Sigmoid colon (tissue), 4 donors: Measurements from ENCODE around the gene R3HCC1L.

Experiments used
- EP300 ChIP-seq, 4 donors: sonication (generic); formaldehyde crosslinking; IDR thresholded peaks; one replicate each; pipeline ENCODE4 v1.6.1; 2017; ENCODE audit warnings: antibody characterized with exemption in 4 of 4
- TF ChIP-seq, protein P1 (sequence below), 4 experiments: fragments of 450-650 bp in 3 of 4; fragments of 200-600 bp in 1 of 4; IDR thresholded peaks; one replicate each; pipeline ENCODE4 v1.5.1; 2016 to 2019; ENCODE audit warnings: antibody characterized with exemption in 4 of 4, mild to moderate bottlenecking in 3 of 4, moderate library complexity in 2 of 4

DNA sequence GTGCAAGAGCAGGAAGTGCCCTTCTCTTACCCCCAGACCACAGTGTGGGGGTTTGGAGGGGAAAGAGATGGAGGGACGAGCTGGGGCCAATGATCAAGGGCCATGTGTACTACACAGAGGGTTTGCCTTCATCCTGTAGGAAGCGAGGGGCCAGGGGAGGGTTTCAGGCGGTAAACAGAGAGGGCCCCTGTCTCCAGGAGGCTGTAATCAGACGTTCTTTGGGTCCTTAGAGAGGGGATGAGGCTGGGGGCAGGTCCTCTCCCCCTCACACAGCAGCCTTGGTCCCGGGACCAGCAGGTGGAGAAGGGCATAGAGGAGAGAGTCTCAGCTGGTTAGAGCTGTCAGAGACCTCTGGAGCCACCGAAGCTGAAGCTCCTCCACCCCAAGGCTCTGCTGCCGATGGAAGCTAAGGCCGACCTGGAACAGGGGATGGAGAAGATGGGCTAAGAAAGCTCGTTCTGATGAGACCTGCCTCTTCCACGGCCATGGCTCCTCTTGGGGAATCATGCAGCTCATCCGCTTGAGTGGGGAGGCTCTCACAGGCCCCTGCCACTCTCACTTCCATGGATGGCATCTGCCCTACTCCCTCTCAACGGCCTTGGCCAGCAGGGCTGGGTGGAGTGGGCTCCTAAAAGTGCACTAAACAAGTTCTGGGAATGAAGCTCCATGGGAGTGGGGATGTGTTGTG, 130.1 kb downstream of the R3HCC1L start:
- TF ChIP-seq EP300 (IDR thresholded peaks at IDR 0.05) = no peak
- TF ChIP-seq, protein P1, sequence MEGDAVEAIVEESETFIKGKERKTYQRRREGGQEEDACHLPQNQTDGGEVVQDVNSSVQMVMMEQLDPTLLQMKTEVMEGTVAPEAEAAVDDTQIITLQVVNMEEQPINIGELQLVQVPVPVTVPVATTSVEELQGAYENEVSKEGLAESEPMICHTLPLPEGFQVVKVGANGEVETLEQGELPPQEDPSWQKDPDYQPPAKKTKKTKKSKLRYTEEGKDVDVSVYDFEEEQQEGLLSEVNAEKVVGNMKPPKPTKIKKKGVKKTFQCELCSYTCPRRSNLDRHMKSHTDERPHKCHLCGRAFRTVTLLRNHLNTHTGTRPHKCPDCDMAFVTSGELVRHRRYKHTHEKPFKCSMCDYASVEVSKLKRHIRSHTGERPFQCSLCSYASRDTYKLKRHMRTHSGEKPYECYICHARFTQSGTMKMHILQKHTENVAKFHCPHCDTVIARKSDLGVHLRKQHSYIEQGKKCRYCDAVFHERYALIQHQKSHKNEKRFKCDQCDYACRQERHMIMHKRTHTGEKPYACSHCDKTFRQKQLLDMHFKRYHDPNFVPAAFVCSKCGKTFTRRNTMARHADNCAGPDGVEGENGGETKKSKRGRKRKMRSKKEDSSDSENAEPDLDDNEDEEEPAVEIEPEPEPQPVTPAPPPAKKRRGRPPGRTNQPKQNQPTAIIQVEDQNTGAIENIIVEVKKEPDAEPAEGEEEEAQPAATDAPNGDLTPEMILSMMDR (IDR thresholded peaks at IDR 0.05) = no peak
